Measurements from ENCODE around the gene OR2A42.
"Not testable (repeated sequence)": the region's sequence is repeated elsewhere in the genome, so short reads cannot be mapped to it uniquely, and the experiment has no call there.

DNA sequence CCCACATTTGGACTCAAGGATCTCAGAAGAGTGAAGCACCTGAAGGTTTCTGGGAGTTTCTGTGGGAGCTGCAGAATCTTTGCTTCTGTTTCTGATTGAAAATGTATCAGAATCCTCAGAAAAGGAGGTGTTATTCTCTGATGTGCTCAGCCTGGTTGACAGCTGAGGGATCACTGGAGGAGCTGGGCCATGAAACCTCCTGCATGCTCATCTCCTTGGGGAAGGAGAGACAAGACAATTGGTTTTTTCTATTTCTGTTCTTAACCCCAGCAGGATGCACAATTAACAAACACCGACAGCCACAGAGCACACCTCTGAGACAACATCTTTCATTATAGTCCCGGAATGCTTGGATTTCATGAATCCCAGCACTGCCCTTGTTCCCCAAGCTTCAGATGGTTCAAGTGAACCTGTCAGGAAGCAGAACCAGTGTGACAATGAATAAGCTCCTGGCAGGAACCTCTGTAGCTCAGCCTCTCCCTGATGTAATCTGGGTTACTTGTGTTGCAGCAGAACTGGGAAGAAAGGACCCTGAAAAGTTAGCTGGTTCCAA lies 799 bp downstream of the OR2A42 start:
- TF ChIP-seq, protein P1, sequence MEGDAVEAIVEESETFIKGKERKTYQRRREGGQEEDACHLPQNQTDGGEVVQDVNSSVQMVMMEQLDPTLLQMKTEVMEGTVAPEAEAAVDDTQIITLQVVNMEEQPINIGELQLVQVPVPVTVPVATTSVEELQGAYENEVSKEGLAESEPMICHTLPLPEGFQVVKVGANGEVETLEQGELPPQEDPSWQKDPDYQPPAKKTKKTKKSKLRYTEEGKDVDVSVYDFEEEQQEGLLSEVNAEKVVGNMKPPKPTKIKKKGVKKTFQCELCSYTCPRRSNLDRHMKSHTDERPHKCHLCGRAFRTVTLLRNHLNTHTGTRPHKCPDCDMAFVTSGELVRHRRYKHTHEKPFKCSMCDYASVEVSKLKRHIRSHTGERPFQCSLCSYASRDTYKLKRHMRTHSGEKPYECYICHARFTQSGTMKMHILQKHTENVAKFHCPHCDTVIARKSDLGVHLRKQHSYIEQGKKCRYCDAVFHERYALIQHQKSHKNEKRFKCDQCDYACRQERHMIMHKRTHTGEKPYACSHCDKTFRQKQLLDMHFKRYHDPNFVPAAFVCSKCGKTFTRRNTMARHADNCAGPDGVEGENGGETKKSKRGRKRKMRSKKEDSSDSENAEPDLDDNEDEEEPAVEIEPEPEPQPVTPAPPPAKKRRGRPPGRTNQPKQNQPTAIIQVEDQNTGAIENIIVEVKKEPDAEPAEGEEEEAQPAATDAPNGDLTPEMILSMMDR (IDR thresholded peaks at IDR 0.05) = not testable (repeated sequence)
- not testable (repeated sequence) for TF ChIP-seq POLR2A (IDR thresholded peaks at IDR 0.05)
